Ascending aorta (tissue), 2 donors: ENCODE measurements around the gene MORN5. TPM values are rescaled to one million over a fixed set of nuclear protein-coding genes. Genes with fewer than 3 reads are reported as not detected.

ENCODE experiments used
- DNase-seq, 2 donors: peaks; one replicate each; pipeline ENCODE4 v3.0.0-alpha.2; 2019; ENCODE audit warnings: low spot score in 2 of 2
- H3K27ac ChIP-seq, 2 donors: fragments of 200-600 bp; sonication (generic); one replicate each; pipeline ENCODE4 v1.5.1; 2016 to 2017; ENCODE audit warnings: mild to moderate bottlenecking in 1 of 2
- H3K27me3 ChIP-seq: fragments of 200-600 bp; sonication (generic); one replicate; pipeline ENCODE4 v1.5.1; 2017
- H3K36me3 ChIP-seq, 2 donors: fragments of 200-600 bp; sonication (generic); one replicate each; pipeline ENCODE4 v1.5.1; 2016
- H3K4me1 ChIP-seq, 2 donors: fragments of 200-600 bp; sonication (generic); one replicate each; pipeline ENCODE4 v1.5.1; 2016 to 2017; ENCODE audit warnings: mild to moderate bottlenecking in 1 of 2
- H3K4me3 ChIP-seq, 2 donors: fragments of 200-600 bp; sonication (generic); one replicate each; pipeline ENCODE4 v1.5.1; 2016 to 2017; ENCODE audit warnings: mild to moderate bottlenecking in 1 of 2
- H3K9me3 ChIP-seq, 2 donors: fragments of 200-600 bp; sonication (generic); one replicate each; pipeline ENCODE4 v1.5.1; 2016
- intact Hi-C: fragments of 100-400 bp; cut with DNase I; formaldehyde crosslinking; loops from one replicate; pipeline ENCODE4 v1.15.1; 2023
- total RNA-seq: library from RNA; depleted of rRNA; stranded (reverse); fragments of >200 nt; gene quantifications from one replicate; pipeline ENCODE4 v1.1.0, GENCODE V29; 2016
- TF ChIP-seq, protein P1 (sequence below), 3 experiments: fragments of 200-600 bp in 2 of 3; fragments of 450-650 bp in 1 of 3; sonication (generic) in 2 of 3; IDR thresholded peaks; one replicate each; pipeline ENCODE4 v1.5.1; 2016 to 2019; ENCODE audit warnings: antibody characterized with exemption in 3 of 3, mild to moderate bottlenecking in 1 of 3, moderate library complexity in 1 of 3

Gene MORN5
- total RNA-seq, 1 donor from 2014 or later: not detected

DNA sequence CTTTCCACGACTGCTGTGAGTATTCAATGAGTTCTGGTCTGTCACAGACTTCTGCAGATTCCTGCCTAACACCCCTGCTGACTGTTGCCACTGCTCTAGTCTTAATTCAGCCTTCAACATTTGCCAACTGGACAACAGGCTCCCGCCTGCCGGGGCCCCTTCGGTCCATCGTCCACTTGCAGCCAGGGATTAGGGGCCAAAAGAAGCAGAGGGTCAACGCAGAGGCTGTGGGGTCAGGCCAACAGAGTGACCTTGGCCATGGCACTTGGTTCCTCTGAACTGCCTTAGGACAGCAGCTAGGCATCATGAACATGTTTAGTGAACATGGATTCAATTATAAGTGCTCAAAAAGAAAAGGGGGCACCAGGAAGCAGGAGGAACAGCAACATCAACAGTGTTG, 28.7 kb downstream of the MORN5 start:
- Histone ChIP-seq H3K4me1 (no peaks in the 10 kb centered on the region), H3K36me3 (no peaks in the 10 kb centered on the region), H3K27me3 (no peaks in the 10 kb centered on the region), H3K4me3 (no peak overlapping the region), H3K27ac (no peak overlapping the region), H3K9me3 (no peaks in the 10 kb centered on the region)
- intact Hi-C loops: no loop called here
- TF ChIP-seq, protein P1, sequence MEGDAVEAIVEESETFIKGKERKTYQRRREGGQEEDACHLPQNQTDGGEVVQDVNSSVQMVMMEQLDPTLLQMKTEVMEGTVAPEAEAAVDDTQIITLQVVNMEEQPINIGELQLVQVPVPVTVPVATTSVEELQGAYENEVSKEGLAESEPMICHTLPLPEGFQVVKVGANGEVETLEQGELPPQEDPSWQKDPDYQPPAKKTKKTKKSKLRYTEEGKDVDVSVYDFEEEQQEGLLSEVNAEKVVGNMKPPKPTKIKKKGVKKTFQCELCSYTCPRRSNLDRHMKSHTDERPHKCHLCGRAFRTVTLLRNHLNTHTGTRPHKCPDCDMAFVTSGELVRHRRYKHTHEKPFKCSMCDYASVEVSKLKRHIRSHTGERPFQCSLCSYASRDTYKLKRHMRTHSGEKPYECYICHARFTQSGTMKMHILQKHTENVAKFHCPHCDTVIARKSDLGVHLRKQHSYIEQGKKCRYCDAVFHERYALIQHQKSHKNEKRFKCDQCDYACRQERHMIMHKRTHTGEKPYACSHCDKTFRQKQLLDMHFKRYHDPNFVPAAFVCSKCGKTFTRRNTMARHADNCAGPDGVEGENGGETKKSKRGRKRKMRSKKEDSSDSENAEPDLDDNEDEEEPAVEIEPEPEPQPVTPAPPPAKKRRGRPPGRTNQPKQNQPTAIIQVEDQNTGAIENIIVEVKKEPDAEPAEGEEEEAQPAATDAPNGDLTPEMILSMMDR (IDR thresholded peaks at IDR 0.05): no peak
- no peak for DNase-seq

DNA sequence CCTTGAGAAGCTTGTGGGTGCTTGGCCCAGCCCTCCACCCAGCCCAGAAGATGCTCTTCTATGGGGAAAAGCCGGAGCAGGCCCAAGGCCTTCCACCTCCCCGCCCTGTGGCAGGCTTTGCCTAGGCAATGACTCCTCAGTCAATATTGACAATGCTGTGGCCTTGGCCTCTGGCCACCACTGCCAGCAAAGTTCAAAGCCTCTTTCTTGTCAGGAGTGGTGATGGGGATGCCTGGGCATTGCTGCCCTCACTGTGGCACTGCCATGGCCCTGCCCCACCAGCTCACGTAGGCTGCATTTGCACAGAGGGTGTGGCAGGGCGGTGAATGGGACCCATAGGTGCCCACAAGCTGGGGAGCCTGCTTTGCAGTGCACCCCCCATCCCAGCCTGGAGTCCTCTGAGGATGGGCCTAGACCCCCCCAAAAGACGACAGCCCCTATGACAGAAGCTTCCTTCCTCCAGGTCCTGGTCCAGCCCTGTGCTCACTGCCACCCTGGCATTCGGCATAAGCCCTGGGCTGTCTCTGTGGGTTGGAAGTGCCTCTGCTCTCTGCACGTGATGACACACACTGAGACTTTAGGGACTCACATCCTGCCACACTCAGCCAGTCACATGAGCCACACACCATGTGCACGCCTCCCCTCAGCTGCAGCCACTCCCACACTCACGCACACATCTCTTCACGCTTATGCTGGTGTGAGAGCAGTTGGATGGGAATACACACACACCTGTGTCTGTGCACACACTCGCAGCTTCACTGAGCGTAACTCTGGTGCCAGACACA, 31.1 kb downstream of the MORN5 start:
- no peak overlapping the region for H3K27ac ChIP-seq

DNA sequence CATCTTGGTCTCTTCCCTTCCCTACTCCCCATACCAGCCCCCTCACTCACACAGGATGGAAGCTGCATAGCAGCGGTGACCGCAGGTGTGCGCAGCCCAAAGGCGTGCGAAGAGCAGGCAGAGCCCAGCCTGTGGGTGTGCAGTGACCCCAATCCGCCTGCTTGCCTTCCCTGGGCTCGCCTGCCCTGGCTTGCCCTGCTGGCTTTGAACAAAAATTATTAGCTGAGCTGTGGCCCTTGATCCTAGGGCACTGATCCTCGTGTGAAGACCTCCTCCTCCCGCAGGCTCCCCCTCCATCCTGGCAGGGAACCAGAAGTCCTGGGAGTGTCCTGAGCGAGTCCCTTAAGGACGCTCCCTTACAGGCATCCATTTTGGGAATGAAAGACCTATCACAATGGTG, 31.9 kb downstream of the MORN5 start:
- Histone ChIP-seq H3K36me3 (no peaks in the 10 kb centered on the region), H3K4me1 (no peaks in the 10 kb centered on the region), H3K27ac (no peak overlapping the region), H3K9me3 (no peaks in the 10 kb centered on the region), H3K4me3 (no peak overlapping the region), H3K27me3 (no peaks in the 10 kb centered on the region)
- TF ChIP-seq, protein P1 (IDR thresholded peaks at IDR 0.05): no peak
- intact Hi-C loops: no loop called here
- DNase-seq: no peak

More for the DNA sequence above, 31.1 kb downstream of the MORN5 start:
- intact Hi-C loops: no loop called here
- TF ChIP-seq, protein P1 (IDR thresholded peaks at IDR 0.05): no peak
- Histone ChIP-seq H3K4me1 (no peaks in the 10 kb centered on the region), H3K4me3 (no peak overlapping the region), H3K9me3 (no peaks in the 10 kb centered on the region), H3K36me3 (no peaks in the 10 kb centered on the region), H3K27me3 (no peaks in the 10 kb centered on the region)
- DNase-seq: no peak

DNA sequence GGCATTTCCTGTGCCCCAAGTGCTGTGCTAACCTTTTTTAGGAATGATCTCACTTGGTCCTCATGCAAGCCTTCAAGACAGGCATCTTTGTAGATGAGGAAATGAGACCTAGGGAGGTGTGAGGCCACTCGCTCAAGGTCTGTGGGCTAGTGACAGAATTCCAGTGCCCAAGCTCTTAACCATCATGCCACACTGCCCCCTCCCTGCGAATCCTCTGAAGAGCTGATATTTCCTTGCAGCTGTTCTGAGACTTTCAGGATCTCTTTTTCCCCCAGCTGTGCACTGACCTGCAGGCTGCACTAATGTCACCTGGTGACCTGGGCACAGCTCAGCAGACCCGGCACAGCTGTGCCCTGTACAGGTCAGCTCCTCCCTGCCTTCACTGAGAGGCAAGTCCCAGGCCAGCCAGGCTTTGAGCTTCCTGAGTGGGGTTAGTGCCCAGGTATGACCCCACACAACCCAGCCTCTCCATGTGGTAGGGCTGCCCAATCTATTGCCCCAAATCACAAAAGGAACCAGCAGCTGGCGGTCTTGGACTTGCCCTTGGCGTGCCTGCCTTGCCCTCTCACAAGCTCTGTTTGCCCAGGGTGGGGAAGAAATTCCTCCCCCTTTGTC, 32.7 kb downstream of the MORN5 start:
- no peak for DNase-seq
- intact Hi-C loops: no loop called here
- Histone ChIP-seq H3K9me3 (no peaks in the 10 kb centered on the region), H3K27me3 (no peaks in the 10 kb centered on the region), H3K36me3 (no peaks in the 10 kb centered on the region), H3K27ac (no peak overlapping the region), H3K4me1 (no peaks in the 10 kb centered on the region), H3K4me3 (no peak overlapping the region)
- TF ChIP-seq, protein P1 (IDR thresholded peaks at IDR 0.05): no peak

DNA sequence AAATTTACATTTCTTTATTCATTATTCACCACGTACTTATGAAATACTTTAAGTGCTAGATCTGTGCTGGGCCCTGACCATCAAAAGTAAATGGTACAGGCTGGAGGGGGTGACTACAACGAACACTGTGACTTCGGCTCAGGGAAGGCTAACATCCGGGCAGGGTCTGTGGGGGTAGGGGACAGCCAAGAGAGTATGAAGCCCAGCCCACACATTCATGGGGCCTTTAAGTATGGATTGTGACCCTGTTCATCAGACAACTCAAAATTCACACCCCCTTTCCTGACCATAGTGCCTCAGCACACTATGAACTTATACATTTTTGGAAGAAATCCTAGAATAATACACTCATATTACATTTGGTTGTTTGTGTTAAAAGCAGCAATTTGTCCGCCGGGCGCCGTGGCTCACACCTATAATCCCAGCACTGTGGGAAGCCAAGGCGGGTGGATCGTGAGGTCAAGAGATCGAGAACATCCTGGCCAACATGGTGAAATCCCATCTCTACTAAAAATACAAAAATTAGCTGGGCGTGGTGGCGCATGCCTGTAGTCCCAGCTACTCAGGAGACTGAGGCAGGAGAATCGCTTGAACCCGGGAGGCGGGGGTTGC, 33.3 kb downstream of the MORN5 start:
- no peaks in the 10 kb centered on the region for H3K27me3 ChIP-seq
- no peak for DNase-seq

More for the DNA sequence above, 33.3 kb downstream of the MORN5 start:
- Histone ChIP-seq H3K4me3 (no peak overlapping the region), H3K36me3 (no peaks in the 10 kb centered on the region), H3K27ac (no peak overlapping the region), H3K4me1 (no peaks in the 10 kb centered on the region), H3K9me3 (no peaks in the 10 kb centered on the region)
- TF ChIP-seq, protein P1 (IDR thresholded peaks at IDR 0.05): no peak
- intact Hi-C loops: no loop called here
